ENCODE data around the gene PCNX2.

Gene PCNX2

DNA sequence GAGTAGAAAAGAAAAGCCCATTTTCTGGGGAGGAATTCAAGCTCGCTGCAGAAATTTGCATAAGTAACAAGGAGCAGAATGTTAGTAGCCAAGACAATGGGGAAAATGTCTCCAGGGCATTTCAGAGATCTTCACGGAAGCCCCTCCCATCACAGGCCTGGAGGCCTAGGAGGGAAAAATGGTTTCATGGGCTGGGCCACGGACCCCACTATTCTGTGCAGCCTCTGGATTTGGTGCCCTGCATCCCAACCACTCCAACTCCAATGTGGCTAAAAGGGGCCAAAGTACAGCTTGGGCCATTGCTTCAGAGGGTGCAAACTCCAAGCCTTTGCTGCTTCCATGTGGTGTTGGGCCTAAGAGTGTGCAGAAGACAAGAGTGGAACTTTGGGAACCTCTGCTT lies 302.0 kb downstream of the PCNX2 start:
- H3K9me3 ChIP-seq (ENCODE audit: control insufficient read depth, insufficient read depth, low read depth, low read length), result no peaks in the 10 kb centered on the region; the same call in 1 of the 2 replicates
- H3K4me3 ChIP-seq (ENCODE audit: low read depth, low read length), result no peak overlapping the region
- TF ChIP-seq, protein P1, sequence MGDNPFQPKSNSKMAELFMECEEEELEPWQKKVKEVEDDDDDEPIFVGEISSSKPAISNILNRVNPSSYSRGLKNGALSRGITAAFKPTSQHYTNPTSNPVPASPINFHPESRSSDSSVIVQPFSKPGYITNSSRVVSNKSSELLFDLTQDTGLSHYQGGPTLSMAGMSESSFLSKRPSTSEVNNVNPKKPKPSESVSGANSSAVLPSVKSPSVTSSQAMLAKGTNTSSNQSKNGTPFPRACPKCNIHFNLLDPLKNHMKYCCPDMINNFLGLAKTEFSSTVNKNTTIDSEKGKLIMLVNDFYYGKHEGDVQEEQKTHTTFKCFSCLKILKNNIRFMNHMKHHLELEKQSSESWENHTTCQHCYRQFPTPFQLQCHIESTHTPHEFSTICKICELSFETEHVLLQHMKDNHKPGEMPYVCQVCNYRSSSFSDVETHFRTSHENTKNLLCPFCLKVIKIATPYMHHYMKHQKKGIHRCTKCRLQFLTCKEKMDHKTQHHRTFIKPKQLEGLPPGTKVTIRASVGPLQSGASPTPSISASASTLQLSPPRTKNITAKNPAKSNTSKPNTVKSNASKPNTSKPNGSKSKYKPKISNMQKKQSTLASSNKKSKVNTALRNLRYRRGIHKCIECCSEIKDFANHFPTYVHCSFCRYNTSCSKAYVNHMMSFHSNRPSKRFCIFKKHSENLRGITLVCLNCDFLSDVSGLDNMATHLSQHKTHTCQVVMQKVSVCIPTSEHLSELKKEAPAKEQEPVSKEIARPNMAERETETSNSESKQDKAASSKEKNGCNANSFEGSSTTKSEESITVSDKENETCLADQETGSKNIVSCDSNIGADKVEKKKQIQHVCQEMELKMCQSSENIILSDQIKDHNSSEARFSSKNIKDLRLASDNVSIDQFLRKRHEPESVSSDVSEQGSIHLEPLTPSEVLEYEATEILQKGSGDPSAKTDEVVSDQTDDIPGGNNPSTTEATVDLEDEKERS (tag by site-specific recombination; IDR thresholded peaks at IDR 0.05), result no peak
- TF ChIP-seq ZNF302 (tag by site-specific recombination; IDR thresholded peaks at IDR 0.05; ENCODE audit: low read depth) (no peak), SETDB1 (IDR thresholded peaks at IDR 0.05; ENCODE audit: insufficient read length, low read length) (peak; percentile 69), ZNF549 (tag by site-specific recombination; IDR thresholded peaks at IDR 0.05) (0 out of 2 replicates have a peak, but pooled peaks have one; percentile 34), ZIC2 (tag by site-specific recombination; IDR thresholded peaks at IDR 0.05) (no peak), TCF7L2 (IDR thresholded peaks at IDR 0.05; ENCODE audit: borderline replicate concordance, low read depth, low read length) (no peak), ZNF585B (tag by site-specific recombination; IDR thresholded peaks at IDR 0.05) (peak; percentile 100), ZNF155 (tag by site-specific recombination; IDR thresholded peaks at IDR 0.05) (no peak), TRIM28 (IDR thresholded peaks at IDR 0.05; ENCODE audit: borderline replicate concordance, low read length) (peak; percentile 79; the same call in 1 of the 2 replicates), ZNF19 (tag by site-specific recombination; IDR thresholded peaks at IDR 0.05; ENCODE audit: low read depth) (no peak), ZNF670 (tag by site-specific recombination; IDR thresholded peaks at IDR 0.05; ENCODE audit: low read depth) (no peak)
- H3K4me1 ChIP-seq (ENCODE audit: control insufficient read depth, insufficient read depth, low read length), result 0 out of 2 replicates have a peak, but pooled peaks cover 4% of the 10 kb centered on the region
- POLR2A ChIA-PET, result no interaction called here
- H3K36me3 ChIP-seq (ENCODE audit: control insufficient read depth in 2 of 2, insufficient read depth in 1 of 2, low read length in 2 of 2), result peaks cover 0 to 62% of the 10 kb centered on the region in 2 experiments; a peak in 2 of 3 replicates
- CTCF ChIA-PET, result no interaction called here
- no peak overlapping the region for H3K27ac ChIP-seq (ENCODE audit: extremely low read depth, low read depth, low read length)

DNA sequence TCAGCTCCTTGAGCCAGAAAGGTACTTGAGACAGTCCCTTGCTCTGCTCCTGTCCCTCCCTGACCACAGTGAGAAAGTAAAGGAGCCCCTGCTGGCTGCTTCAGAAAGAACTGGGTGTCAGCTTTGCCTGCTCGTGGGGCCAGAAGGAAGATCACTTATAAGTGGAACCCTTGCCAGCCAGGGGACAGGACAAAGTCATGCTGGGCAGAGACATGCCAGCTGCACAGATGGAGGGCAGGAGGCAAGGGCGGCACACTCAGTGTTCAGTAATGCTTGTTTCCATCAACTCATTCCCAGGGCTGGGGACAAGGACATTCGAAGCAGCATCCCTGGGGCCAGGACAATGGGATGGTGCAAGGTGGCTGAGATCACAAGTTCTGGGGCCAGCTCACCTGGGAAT lies 303.3 kb downstream of the PCNX2 start:
- ChIA-PET CTCF (interaction anchor here (0.6 to 1.1 kb wide), 4 partner anchors 26 to 363 kb away, joined by 3 to 4 read pairs (median 3); partner anchors contain the start of gene SIPA1L2), POLR2A (no interaction called here)
- H3K9me3 ChIP-seq (ENCODE audit: control insufficient read depth, insufficient read depth, low read depth, low read length), result no peaks in the 10 kb centered on the region; the same call in 1 of the 2 replicates
- H3K4me3 ChIP-seq (ENCODE audit: low read depth, low read length), result no peak overlapping the region
- no peak overlapping the region for H3K27ac ChIP-seq (ENCODE audit: extremely low read depth, low read depth, low read length)
- peaks cover 0 to 49% of the 10 kb centered on the region in 2 experiments; a peak in 2 of 3 replicates for H3K36me3 ChIP-seq (ENCODE audit: control insufficient read depth in 2 of 2, insufficient read depth in 1 of 2, low read length in 2 of 2)
- 0 out of 2 replicates have a peak, but pooled peaks cover 5% of the 10 kb centered on the region for H3K4me1 ChIP-seq (ENCODE audit: control insufficient read depth, insufficient read depth, low read length)
- TF ChIP-seq ZNF132 (tag by site-specific recombination; IDR thresholded peaks at IDR 0.05; ENCODE audit: borderline replicate concordance) (no peak), ZBTB1 (tag by site-specific recombination; IDR thresholded peaks at IDR 0.05) (no peak), ZNF266 (tag by site-specific recombination; IDR thresholded peaks at IDR 0.05; ENCODE audit: low read depth) (no peak), ZNF521 (tag by site-specific recombination; IDR thresholded peaks at IDR 0.05) (no peak), YY1 (tag by site-specific recombination; IDR thresholded peaks at IDR 0.05) (no peak), ZNF223 (tag by site-specific recombination; IDR thresholded peaks at IDR 0.05) (no peak), ZNF561 (tag by site-specific recombination; IDR thresholded peaks at IDR 0.05; ENCODE audit: borderline replicate concordance) (no peak), ZNF692 (tag by site-specific recombination; IDR thresholded peaks at IDR 0.05) (no peak), ZNF184 (tag by site-specific recombination; IDR thresholded peaks at IDR 0.05) (no peak), ZNF175 (tag by site-specific recombination; IDR thresholded peaks at IDR 0.05) (no peak)
